ENCODE results near the gene MISP.

- TF ChIP-seq POLR2AphosphoS5 (IDR thresholded peaks at IDR 0.05; ENCODE audit: low read depth, low read length): no peak
- no peak for TF ChIP-seq MAX (IDR thresholded peaks at IDR 0.05)
- TF ChIP-seq EZH2 (IDR thresholded peaks at IDR 0.05; ENCODE audit: low read depth, low read length, severe bottlenecking): no peak
- no peak for TF ChIP-seq FOSL1 (IDR thresholded peaks at IDR 0.05; ENCODE audit: insufficient read depth, low read depth, low read length)
- TF ChIP-seq CHD1 (IDR thresholded peaks at IDR 0.05; ENCODE audit: low read depth, low read length): no peak
- TF ChIP-seq RAD21 (IDR thresholded peaks at IDR 0.05 in 1 of 2, conservative IDR thresholded peaks at IDR 0.05 in 1 of 2; ENCODE audit: low read depth in 2 of 2, low read length in 2 of 2): no peak
- TF ChIP-seq BRCA1 (IDR thresholded peaks at IDR 0.05; ENCODE audit: low read depth, low read length): no peak
- TF ChIP-seq CTCF (IDR thresholded peaks at IDR 0.05; ENCODE audit: control extremely low read depth in 1 of 3, insufficient read depth in 1 of 3, low read depth in 1 of 3, low read length in 3 of 3): no peak
- no peak for TF ChIP-seq POLR2A (IDR thresholded peaks at IDR 0.05; ENCODE audit: control extremely low read depth in 1 of 2, low read depth in 2 of 2, low read length in 2 of 2)
- TF ChIP-seq ATF3 (IDR thresholded peaks at IDR 0.05; ENCODE audit: insufficient read depth, low read depth, low read length): no peak
- TF ChIP-seq SIN3A (conservative IDR thresholded peaks at IDR 0.05 in 1 of 2, IDR thresholded peaks at IDR 0.05 in 1 of 2; ENCODE audit: low read depth in 1 of 2, low read length in 2 of 2): no peak
- TF ChIP-seq ZNF274 (IDR thresholded peaks at IDR 0.05; ENCODE audit: borderline replicate concordance, extremely low read depth, low read length): no peak
- no peak for TF ChIP-seq CHD2 (IDR thresholded peaks at IDR 0.05; ENCODE audit: low read length)
Measured at GRCh38 chr19:769616-770015, 18.7 kb downstream of the MISP start.
